K562 (cell line): ENCODE results near the gene KANK4.

Experiments
- BRCA1 ChIP-seq, 2 experiments: fragments of 450-650 bp in 1 of 2; sonication (generic) in 1 of 2; formaldehyde crosslinking in 1 of 2; IDR thresholded peaks; 2 replicates each; pipeline versions ENCODE4 v1.5.0 to v1.6.1; 2017 to 2020; ENCODE audit warnings: mild to moderate bottlenecking in 1 of 2, missing genetic modification reagents in 1 of 2
- BRF1 ChIP-seq: IDR thresholded peaks from 3 replicates; pipeline ENCODE4 v1.6.1; 2011; ENCODE audit warnings: borderline replicate concordance, mild to moderate bottlenecking; ENCODE audit not compliant: insufficient read length; ENCODE audit errors: extremely low read depth
- CHCHD3 ChIP-seq: fragments of 250-450 bp; sonication (Bioruptor Pico); IDR thresholded peaks from 2 replicates; pipeline ENCODE4 v2.1.2; 2022; ENCODE audit warnings: mild to moderate bottlenecking
- FOXA1 ChIP-seq: fragments of 450-650 bp; IDR thresholded peaks from 2 replicates; pipeline ENCODE4 v1.6.1; 2016; ENCODE audit warnings: mild to moderate bottlenecking, borderline replicate concordance
- GABPB1 ChIP-seq: sonication (generic); formaldehyde crosslinking; IDR thresholded peaks from 2 replicates; pipeline ENCODE4 v1.8.0; 2022; ENCODE audit warnings: mild to moderate bottlenecking, missing genetic modification reagents
- JUN ChIP-seq, 2 experiments: sonication (generic) in 1 of 2; formaldehyde crosslinking in 1 of 2; IDR thresholded peaks; 2 replicates each; pipeline versions ENCODE4 v1.6.1 to v1.8.0; 2012 to 2022; ENCODE audit warnings: borderline replicate concordance in 2 of 2, mild to moderate bottlenecking in 2 of 2, improper control_type of control experiment in 1 of 2, low read depth in 1 of 2, low read length in 1 of 2, missing genetic modification reagents in 1 of 2
- KDM1A ChIP-seq, 2 experiments: fragments of 450-650 bp; IDR thresholded peaks; 2 replicates each; pipeline ENCODE4 v1.6.1; 2016; ENCODE audit warnings: mild to moderate bottlenecking in 2 of 2
- MYC ChIP-seq, 2 experiments: fragments of 250-450 bp in 1 of 2; sonication (Bioruptor Pico) in 1 of 2; IDR thresholded peaks; 2 replicates each; pipeline versions ENCODE4 v1.5.1 to v1.6.1; 2012 to 2021; ENCODE audit warnings: low read depth in 2 of 2, borderline replicate concordance in 1 of 2, improper control_type of control experiment in 1 of 2, low read length in 1 of 2, mild to moderate bottlenecking in 1 of 2, moderate library complexity in 1 of 2
- PHB2 ChIP-seq: fragments of 450-650 bp; IDR thresholded peaks from 2 replicates; pipeline ENCODE4 v1.6.1; 2017; ENCODE audit warnings: low read depth
- SIRT6 ChIP-seq: IDR thresholded peaks from one replicate; pipeline ENCODE4 v1.6.1; 2012; ENCODE audit warnings: low read depth, mild to moderate bottlenecking, control low read depth, inconsistent platforms, low read length, moderate library complexity
- ZNF668 ChIP-seq: fragments of 250-450 bp; sonication (Bioruptor Pico); IDR thresholded peaks from 2 replicates; pipeline ENCODE4 v1.8.0; 2022; ENCODE audit warnings: mild to moderate bottlenecking, inconsistent platforms

DNA sequence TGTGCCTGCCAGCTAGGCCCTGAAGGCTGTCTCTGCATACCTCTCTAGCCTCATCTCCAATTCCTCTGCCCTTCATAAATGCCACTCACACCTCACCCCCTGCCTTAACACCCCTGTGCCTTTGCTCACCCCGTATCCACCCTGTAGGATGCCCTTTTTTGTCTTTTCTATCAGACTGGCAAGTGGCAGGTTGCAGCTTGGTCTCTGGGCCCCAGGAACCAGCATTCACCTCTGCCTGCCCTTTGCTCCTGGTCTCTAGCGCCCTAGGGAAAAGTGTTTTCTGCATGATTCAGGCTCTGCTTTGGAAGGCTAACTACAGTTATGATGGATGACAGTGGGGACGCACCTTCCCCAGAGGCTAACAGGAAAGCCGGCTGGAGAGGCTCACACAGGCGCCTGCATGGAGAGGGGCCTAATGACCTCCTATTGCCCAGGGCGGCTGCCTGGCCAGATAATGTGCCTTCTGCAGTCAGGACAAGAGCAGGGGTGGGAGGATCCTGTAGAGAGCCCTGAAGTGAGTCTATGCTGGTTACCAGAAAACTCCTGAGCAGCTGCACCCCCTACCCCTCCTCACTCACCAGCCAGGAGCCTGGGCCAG is 11.2 kb downstream of the KANK4 start:
- TF ChIP-seq BRF1 (no peak), GABPB1 (no peak), ZNF668 (CRISPR knock-in tag) (no peak), BRCA1 (IDR thresholded peaks at IDR 0.05) (no peak), BRCA1 (CRISPR knock-in tag; IDR thresholded peaks at IDR 0.05) (no peak), CHCHD3 (CRISPR knock-in tag) (no peak), JUN (IDR thresholded peaks at IDR 0.05; ENCODE audit: borderline replicate concordance, low read depth, low read length) (no peak), JUN (CRISPR knock-in tag; IDR thresholded peaks at IDR 0.05; ENCODE audit: borderline replicate concordance) (no peak), SIRT6 (no peak), KDM1A (IDR thresholded peaks at IDR 0.05) (no peak), FOXA1 (no peak), PHB2 (no peak), MYC (IDR thresholded peaks at IDR 0.05; ENCODE audit: low read depth, low read length) (no peak), MYC (CRISPR knock-in tag; IDR thresholded peaks at IDR 0.05; ENCODE audit: borderline replicate concordance, low read depth) (no peak)
